A549 treated with dexamethasone at 1 μM for 4 hours (cell line): ENCODE measurements around the gene ANKRD40CL. TPM values are rescaled to one million over a fixed set of nuclear protein-coding genes. Genes with fewer than 3 reads are reported as not detected.

Experiments used
- total RNA-seq: library from RNA; stranded (reverse); fragments of 200-300 nt; extraction: Qiagen RNA extraction; gene quantifications from 5 replicates; pipeline ENCODE4 v1.2.3, GENCODE V29; 2022

Gene ANKRD40CL
- not detected in 5 replicates for total RNA-seq

GRCh38 chr17:50767446-50767845 is at the start of gene ANKRD40CL:
Gene ANKRD40CL (minus strand): TSS chr17:50767518. CDS start chr17:50766913, 605 bp downstream.

GRCh38 chr17:50719144-50719923 is 48.0 kb downstream of the ANKRD40CL start, which contains the start of gene LUC7L3:
Gene LUC7L3 (plus strand): TSS chr17:50719603. CDS start chr17:50719733, 130 bp downstream.

Other genes starting within 250 kb of the ANKRD40CL start
- gene EPN3, start 234.8 kb downstream of the ANKRD40CL start, total RNA-seq, result 0.14 to 0.34 TPM (median 0.18 TPM) in 5 replicates
- gene SPATA20, start 220.3 kb downstream of the ANKRD40CL start, total RNA-seq, result 58.5 to 82.5 TPM (median 77.0 TPM) in 5 replicates
- 2.7 to 4.9 TPM (median 4.6 TPM) in 5 replicates for gene CACNA1G, start 206.8 kb downstream of the ANKRD40CL start, total RNA-seq
- gene ABCC3, start 132.6 kb downstream of the ANKRD40CL start, total RNA-seq, result 91.0 to 164 TPM (median 132 TPM) in 5 replicates
- gene ANKRD40, start 59.6 kb downstream of the ANKRD40CL start, total RNA-seq, result 46.8 to 56.6 TPM (median 50.2 TPM) in 5 replicates
- 71.2 to 104 TPM (median 88.1 TPM) in 5 replicates for gene LUC7L3, start 47.9 kb downstream of the ANKRD40CL start, total RNA-seq
- 0.03 to 0.06 TPM (median 0.05 TPM) in 3 of 5 replicates, not detected in the others for gene WFIKKN2, start 68.1 kb upstream of the ANKRD40CL start, total RNA-seq
- gene TOB1, start 98.8 kb upstream of the ANKRD40CL start, total RNA-seq, result 90.3 to 105 TPM (median 96.1 TPM) in 5 replicates